ENCODE data around the gene CNST. TPM values are rescaled to one million over a fixed set of nuclear protein-coding genes. Genes with fewer than 3 reads are reported as not detected.

CNST gene
- total RNA-seq, 4 donors from 2014 or later, result 41.6 to 81.9 (median 65.6) TPM

- TF ChIP-seq POLR2A (IDR thresholded peaks at IDR 0.05), result no peak
- no peak for TF ChIP-seq CTCF (IDR thresholded peaks at IDR 0.05)
- TF ChIP-seq POLR2AphosphoS5 (IDR thresholded peaks at IDR 0.05), result no peak
- no peak for TF ChIP-seq EP300 (IDR thresholded peaks at IDR 0.05)
- peaks cover 0 to 34% (median 0%) of the 10 kb centered on the region in 3 donors for H3K4me1 ChIP-seq
- H3K9me3 ChIP-seq, result no peaks in the 10 kb centered on the region
- H3K36me3 ChIP-seq, result no peaks in the 10 kb centered on the region
- 44 to 57% methylated on average over 9 to 12 of the region's 15 CpGs for WGBS, 2 donors (ENCODE audit: low coverage in 1 of 2)
- no peaks in the 10 kb centered on the region for H3K27me3 ChIP-seq
- peak; percentile 48 for ATAC-seq
- peak overlapping the region in 3 of 4 donors; percentile 18 to 26 (median 24) for H3K27ac ChIP-seq
- H3K4me3 ChIP-seq, result no peak overlapping the region
Measured at GRCh38 chr1:246681900-246682895, 115.9 kb downstream of the CNST start.

- H3K36me3 ChIP-seq, result no peaks in the 10 kb centered on the region
- no peaks in the 10 kb centered on the region for H3K9me3 ChIP-seq
- H3K4me1 ChIP-seq, result peaks cover 0 to 34% (median 0%) of the 10 kb centered on the region in 3 donors
- no peak overlapping the region for H3K4me3 ChIP-seq
- H3K27ac ChIP-seq, result no peak overlapping the region
- 79 to 100% methylated on average over 1 to 5 of the region's 9 CpGs for WGBS, 2 donors (ENCODE audit: low coverage in 1 of 2)
- TF ChIP-seq POLR2AphosphoS5 (IDR thresholded peaks at IDR 0.05), result no peak
- no peak for TF ChIP-seq CTCF (IDR thresholded peaks at IDR 0.05)
- TF ChIP-seq POLR2A (IDR thresholded peaks at IDR 0.05), result no peak
- TF ChIP-seq EP300 (IDR thresholded peaks at IDR 0.05), result no peak
- no peak for ATAC-seq
- H3K27me3 ChIP-seq, result no peaks in the 10 kb centered on the region
Measured at GRCh38 chr1:246683521-246683920, 117.3 kb downstream of the CNST start.

- Histone ChIP-seq H3K4me1 (peaks cover 0 to 17% (median 0%) of the 10 kb centered on the region in 3 donors), H3K27ac (no peak overlapping the region), H3K9me3 (no peaks in the 10 kb centered on the region), H3K27me3 (no peaks in the 10 kb centered on the region), H3K36me3 (no peaks in the 10 kb centered on the region), H3K4me3 (no peak overlapping the region)
- TF ChIP-seq POLR2A (IDR thresholded peaks at IDR 0.05), result no peak
- no peak for TF ChIP-seq POLR2AphosphoS5 (IDR thresholded peaks at IDR 0.05)
- TF ChIP-seq CTCF (IDR thresholded peaks at IDR 0.05), result no peak
- TF ChIP-seq EP300 (IDR thresholded peaks at IDR 0.05), result no peak
- no peak for ATAC-seq
- 57% methylated on average over 1 of the region's 14 CpGs; no CpG with 5 or more reads in 1 of the 2 donors for WGBS, 2 donors (ENCODE audit: low coverage in 1 of 2)
Measured at GRCh38 chr1:246687002-246687401, 120.7 kb downstream of the CNST start.

GRCh38 chr1:246689409-246690008 is 123.3 kb downstream of the CNST start:
- WGBS, 2 donors (ENCODE audit: low coverage in 1 of 2), result 3 to 15% methylated on average over 6 of the region's 16 CpGs
- peak; percentile 81 for ATAC-seq
- Histone ChIP-seq H3K27me3 (no peaks in the 10 kb centered on the region), H3K36me3 (no peaks in the 10 kb centered on the region), H3K4me1 (peaks cover 0 to 17% (median 0%) of the 10 kb centered on the region in 3 donors), H3K27ac (peak overlapping the region in 1 of 4 donors; percentile 51), H3K4me3 (peak overlapping the region; percentile 12 to 37), H3K9me3 (no peaks in the 10 kb centered on the region)
- TF ChIP-seq POLR2AphosphoS5 (IDR thresholded peaks at IDR 0.05) (no peak), CTCF (IDR thresholded peaks at IDR 0.05) (peak; percentile 67 to 84 (median 68)), POLR2A (IDR thresholded peaks at IDR 0.05) (no peak)

All from gastroesophageal sphincter (tissue), 4 donors.